ENCODE data around the gene GRIN3B. TPM values are rescaled to one million over a fixed set of nuclear protein-coding genes. Genes with fewer than 3 reads are reported as not detected.

Gene GRIN3B
- total RNA-seq, 4 donors from 2014 or later: not detected

GRCh38 chr19:1017906-1018305 lies 17.7 kb downstream of the GRIN3B start:
- Histone ChIP-seq H3K36me3 (peaks cover 0 to 11% of the 10 kb centered on the region in 2 donors), H3K27ac (peak overlapping the region in 3 of 4 donors; percentile 48 to 57 (median 48)), H3K9me3 (no peaks in the 10 kb centered on the region), H3K4me3 (peak overlapping the region in 2 of 4 donors; percentile 7 to 27), H3K27me3 (no peaks in the 10 kb centered on the region), H3K4me1 (peaks cover 50 to 62% of the 10 kb centered on the region in 2 donors)
- intact Hi-C loops (cut with DNase I; ENCODE audit: low total_unique reads) (loop anchor here (5.0 kb wide), 1 partner anchor 436 kb away; no protein-coding TSS in a partner anchor), in situ Hi-C loops (cut with MboI; ENCODE audit: low sequenced_read_pairs in 4 of 4) (no loop called here)
- no peak for DNase-seq
- no peak for TF ChIP-seq CTCF (IDR thresholded peaks at IDR 0.05 in 4 of 5, conservative IDR thresholded peaks at IDR 0.05 in 1 of 5)
- no peak for TF ChIP-seq POLR2A (IDR thresholded peaks at IDR 0.05)
- no peak for ATAC-seq

- Histone ChIP-seq H3K4me1 (peaks cover 50 to 62% of the 10 kb centered on the region in 2 donors), H3K9me3 (no peaks in the 10 kb centered on the region), H3K36me3 (peaks cover 0 to 6% of the 10 kb centered on the region in 2 donors), H3K4me3 (peak overlapping the region in 1 of 4 donors; percentile 27), H3K27ac (peak overlapping the region in 1 of 4 donors; percentile 48), H3K27me3 (no peaks in the 10 kb centered on the region)
- in situ Hi-C loops (cut with MboI; ENCODE audit: low sequenced_read_pairs in 4 of 4): no loop called here
- intact Hi-C loops (cut with DNase I; ENCODE audit: low total_unique reads): loop anchor here (5.0 kb wide), 1 partner anchor 436 kb away; no protein-coding TSS in a partner anchor
- DNase-seq: no peak
- TF ChIP-seq POLR2A (IDR thresholded peaks at IDR 0.05) (no peak), CTCF (IDR thresholded peaks at IDR 0.05 in 4 of 5, conservative IDR thresholded peaks at IDR 0.05 in 1 of 5) (no peak)
- no peak for ATAC-seq
These were observed 18.2 kb downstream of the GRIN3B start for GRCh38 chr19:1018393-1018792.

- TF ChIP-seq CTCF (IDR thresholded peaks at IDR 0.05 in 4 of 5, conservative IDR thresholded peaks at IDR 0.05 in 1 of 5) (no peak), POLR2A (IDR thresholded peaks at IDR 0.05) (no peak)
- peaks cover 50 to 62% of the 10 kb centered on the region in 2 donors for H3K4me1 ChIP-seq
- DNase-seq (no peak), ATAC-seq (no peak)
- peak overlapping the region; percentile 40 to 93 (median 89) for H3K27ac ChIP-seq
- H3K4me3 ChIP-seq: peak overlapping the region; percentile 86 to 99 (median 90)
- no peaks in the 10 kb centered on the region for H3K36me3 ChIP-seq
- no peaks in the 10 kb centered on the region for H3K9me3 ChIP-seq
- in situ Hi-C loops (cut with MboI; ENCODE audit: low sequenced_read_pairs in 4 of 4): no loop called here
- no peaks in the 10 kb centered on the region for H3K27me3 ChIP-seq
- intact Hi-C loops (cut with DNase I; ENCODE audit: low total_unique reads): loop anchor here (5.0 kb wide), 1 partner anchor 437 kb away; no protein-coding TSS in a partner anchor
These were observed 18.9 kb downstream of the GRIN3B start for GRCh38 chr19:1018932-1019615.

GRCh38 chr19:1019616-1019961 lies 19.4 kb downstream of the GRIN3B start:
- ATAC-seq: no peak
- in situ Hi-C loops (cut with MboI; ENCODE audit: low sequenced_read_pairs in 4 of 4) (no loop called here), intact Hi-C loops (cut with DNase I; ENCODE audit: low total_unique reads) (loop anchor here (5.0 kb wide), 1 partner anchor 437 kb away; no protein-coding TSS in a partner anchor)
- H3K9me3 ChIP-seq: no peaks in the 10 kb centered on the region
- TF ChIP-seq CTCF (IDR thresholded peaks at IDR 0.05 in 4 of 5, conservative IDR thresholded peaks at IDR 0.05 in 1 of 5): no peak
- TF ChIP-seq POLR2A (IDR thresholded peaks at IDR 0.05): no peak
- peak overlapping the region; percentile 89 to 94 (median 91) for H3K27ac ChIP-seq
- H3K4me3 ChIP-seq: peak overlapping the region; percentile 86 to 99 (median 90)
- no peaks in the 10 kb centered on the region for H3K27me3 ChIP-seq
- no peak for DNase-seq
- peaks cover 50 to 62% of the 10 kb centered on the region in 2 donors for H3K4me1 ChIP-seq
- no peaks in the 10 kb centered on the region for H3K36me3 ChIP-seq
